GM23338 (cell line): Measurements from ENCODE around the gene FAM216A. TPM values are rescaled to one million over a fixed set of nuclear protein-coding genes. Genes with fewer than 3 reads are reported as not detected.

ENCODE experiments used
- ATAC-seq: fragments of 200-7000 bp; cut with Tn5 transposase; 3 replicates; pipeline ENCODE4 v1.9.1; 2020
- DNase-seq: peaks from one replicate; pipeline ENCODE4 v3.0.0-alpha.2; 2015; ENCODE audit warnings: low spot score
- H2AFZ ChIP-seq: fragments of 200-600 bp; sonication (generic); 2 replicates; pipeline ENCODE4 v1.8.0; 2016; ENCODE audit warnings: antibody characterized with exemption, mild to moderate bottlenecking, moderate library complexity
- H3F3A ChIP-seq: fragments of 200-600 bp; sonication (generic); replicated peaks from 2 replicates; pipeline ENCODE4 v1.8.0; 2017; ENCODE audit warnings: antibody characterized with exemption, mixed run types, low read depth
- H3K27ac ChIP-seq: fragments of 200-600 bp; sonication (generic); 2 replicates; pipeline ENCODE4 v1.6.1; 2016; ENCODE audit warnings: low read depth
- H3K27me3 ChIP-seq: fragments of 200-600 bp; sonication (generic); 2 replicates; pipeline ENCODE4 v1.8.0; 2016; ENCODE audit warnings: mild to moderate bottlenecking, mixed run types, moderate library complexity; ENCODE audit not compliant: insufficient read depth
- H3K36me3 ChIP-seq: fragments of 200-600 bp; sonication (generic); 2 replicates; pipeline ENCODE4 v1.8.0; 2016; ENCODE audit warnings: mild to moderate bottlenecking; ENCODE audit not compliant: insufficient read depth
- H3K4me1 ChIP-seq: fragments of 200-600 bp; sonication (generic); 2 replicates; pipeline ENCODE4 v1.8.0; 2016; ENCODE audit warnings: mild to moderate bottlenecking, moderate library complexity; ENCODE audit not compliant: insufficient read depth
- H3K4me2 ChIP-seq: fragments of 200-600 bp; sonication (generic); 2 replicates; pipeline ENCODE4 v1.7.1; 2017; ENCODE audit warnings: mixed run types
- H3K4me3 ChIP-seq: fragments of 200-600 bp; sonication (generic); 2 replicates; pipeline ENCODE4 v1.6.1; 2016; ENCODE audit warnings: mixed run types
- H3K79me2 ChIP-seq: fragments of 200-600 bp; sonication (generic); replicated peaks from 2 replicates; pipeline ENCODE4 v1.8.0; 2017; ENCODE audit warnings: mild to moderate bottlenecking; ENCODE audit not compliant: insufficient read depth
- H3K9me2 ChIP-seq: fragments of 200-600 bp; sonication (generic); 2 replicates; pipeline ENCODE4 v1.8.0; 2017; ENCODE audit not compliant: insufficient read depth
- H4K20me1 ChIP-seq: fragments of 200-600 bp; sonication (generic); replicated peaks from 2 replicates; pipeline ENCODE4 v1.8.0; 2017; ENCODE audit warnings: mild to moderate bottlenecking; ENCODE audit not compliant: insufficient read depth
- H3K27ac Mint-ChIP-seq: 2 replicates; pipeline ENCODE4 v1.8.0; 2020; ENCODE audit warnings: inconsistent platforms, mild to moderate bottlenecking, moderate library complexity, mixed read lengths
- H3K27me3 Mint-ChIP-seq: 3 replicates; pipeline ENCODE4 v1.8.0; 2022; ENCODE audit warnings: low read depth, mild to moderate bottlenecking, moderate library complexity, mixed read lengths, inconsistent platforms; ENCODE audit not compliant: insufficient read depth, poor library complexity
- H3K36me3 Mint-ChIP-seq: 3 replicates; pipeline ENCODE4 v1.8.0; 2021; ENCODE audit warnings: low read depth, mild to moderate bottlenecking, inconsistent platforms, moderate library complexity, mixed read lengths
- H3K4me1 Mint-ChIP-seq: 3 replicates; pipeline ENCODE4 v1.8.0; 2020; ENCODE audit warnings: mild to moderate bottlenecking, inconsistent platforms, mixed read lengths
- H3K4me3 Mint-ChIP-seq: 3 replicates; pipeline ENCODE4 v1.8.0; 2021; ENCODE audit warnings: moderate library complexity, mild to moderate bottlenecking, inconsistent platforms, mixed read lengths
- H3K9me3 Mint-ChIP-seq: 3 replicates; pipeline ENCODE4 v1.8.0; 2020; ENCODE audit warnings: moderate library complexity, mild to moderate bottlenecking, inconsistent platforms, mixed read lengths
- CREB1 ChIP-seq: fragments of 250-450 bp; sonication (Bioruptor Pico); IDR thresholded peaks from 2 replicates; pipeline ENCODE4 v1.5.0; 2020; ENCODE audit warnings: low read depth, mild to moderate bottlenecking, moderate library complexity
- CTCF ChIP-seq, 2 experiments: fragments of 200-600 bp in 1 of 2; sonication (generic) in 1 of 2; conservative IDR thresholded peaks; 2 replicates each; pipeline versions ENCODE4 v1.5.1 to v1.6.1; 2016 to 2017; ENCODE audit warnings: antibody characterized with exemption in 2 of 2, low read depth in 2 of 2, mild to moderate bottlenecking in 2 of 2, moderate library complexity in 1 of 2
- ETS1 ChIP-seq: IDR thresholded peaks from 2 replicates; pipeline ENCODE4 v1.6.1; 2016; ENCODE audit warnings: antibody characterized with exemption
- EZH2 ChIP-seq: fragments of 200-600 bp; sonication (generic); IDR thresholded peaks from one replicate; pipeline ENCODE4 v1.8.0; 2017; ENCODE audit warnings: antibody characterized with exemption, mild to moderate bottlenecking, low read depth; ENCODE audit not compliant: unreplicated experiment
- EZH2phosphoT487 ChIP-seq: fragments of 200-600 bp; sonication (generic); IDR thresholded peaks from one replicate; pipeline ENCODE4 v1.8.1; 2018; ENCODE audit warnings: antibody characterized with exemption; ENCODE audit not compliant: unreplicated experiment
- JUNB ChIP-seq: IDR thresholded peaks from one replicate; pipeline ENCODE4 v1.6.1; 2016; ENCODE audit warnings: antibody characterized with exemption; ENCODE audit not compliant: unreplicated experiment
- NANOG ChIP-seq: IDR thresholded peaks from 2 replicates; pipeline ENCODE4 v1.6.1; 2016; ENCODE audit warnings: antibody characterized with exemption, borderline replicate concordance
- POLR2AphosphoS5 ChIP-seq: IDR thresholded peaks from 2 replicates; pipeline ENCODE4 v1.6.1; 2016; ENCODE audit warnings: antibody characterized with exemption, low read depth
- REST ChIP-seq: IDR thresholded peaks from one replicate; pipeline ENCODE4 v1.6.1; 2018; ENCODE audit warnings: antibody characterized with exemption; ENCODE audit not compliant: unreplicated experiment
- STAT1 ChIP-seq: IDR thresholded peaks from one replicate; pipeline ENCODE4 v1.6.1; 2016; ENCODE audit warnings: antibody characterized with exemption; ENCODE audit not compliant: unreplicated experiment
- ZNF114 ChIP-seq: fragments of 250-450 bp; sonication (Bioruptor Pico); IDR thresholded peaks from 2 replicates; pipeline ENCODE4 v1.5.0; 2020; ENCODE audit warnings: mild to moderate bottlenecking, moderate library complexity
- ZNF331 ChIP-seq: fragments of 250-450 bp; sonication (Bioruptor Pico); IDR thresholded peaks from 2 replicates; pipeline ENCODE4 v1.5.0; 2020; ENCODE audit warnings: low read depth, mild to moderate bottlenecking, moderate library complexity
- ZNF462 ChIP-seq: fragments of 250-450 bp; sonication (Bioruptor Pico); IDR thresholded peaks from 2 replicates; pipeline ENCODE4 v1.5.0; 2020; ENCODE audit warnings: mild to moderate bottlenecking, moderate library complexity
- polyA plus RNA-seq: library from polyadenylated mRNA; unstranded; fragments of >200 nt; fragmentation: Nextera tagmentation; extraction: Ambion mirVana; gene quantifications from 2 replicates; pipeline ENCODE4 v1.2.1, GENCODE V29; 2016
- total RNA-seq: library from RNA; depleted of rRNA; stranded (reverse); fragments of >200 nt; shearing (Covaris generic); gene quantifications from 2 replicates; pipeline ENCODE4 v1.2.3, GENCODE V29; 2014

FAM216A gene
- total and polyA plus RNA-seq, 2 experiments from 2014 or later, result 27.1 to 53.0 TPM

- Histone ChIP-seq H3K9me2 (no peaks in the 10 kb centered on the region), H2AFZ (no peak overlapping the region), H3K79me2 (peaks cover 29% of the 10 kb centered on the region), H3F3A (no peaks in the 10 kb centered on the region; the same call in 1 of the 2 replicates), H3K36me3 (peaks cover 27% of the 10 kb centered on the region), H3K4me1 (no peaks in the 10 kb centered on the region), H4K20me1 (peaks cover 13% of the 10 kb centered on the region; the same call in 1 of the 2 replicates), H3K4me2 (no peak overlapping the region), H3K27me3 (no peaks in the 10 kb centered on the region), H3K4me3 (no peak overlapping the region), H3K27ac (no peak overlapping the region)
- H3K27ac Mint-ChIP-seq, result no peak overlapping the region
- peaks cover 2% of the 10 kb centered on the region; the same call in 1 of the 3 replicates for H3K4me1 Mint-ChIP-seq
- peaks cover 28% of the 10 kb centered on the region for H3K36me3 Mint-ChIP-seq
- DNase-seq (no peak), ATAC-seq (no peak)
- H3K27me3 Mint-ChIP-seq, result peaks cover 2% of the 10 kb centered on the region
- TF ChIP-seq CREB1 (CRISPR knock-in tag) (no peak), JUNB (no peak), ETS1 (no peak), ZNF114 (CRISPR knock-in tag) (no peak), EZH2phosphoT487 (no peak), STAT1 (no peak), ZNF331 (CRISPR knock-in tag) (no peak), EZH2 (no peak), ZNF462 (no peak), POLR2AphosphoS5 (no peak), REST (no peak), CTCF (conservative IDR thresholded peaks at IDR 0.05; ENCODE audit: low read depth in 2 of 2) (no peak), NANOG (no peak)
- no peak overlapping the region for H3K4me3 Mint-ChIP-seq
- H3K9me3 Mint-ChIP-seq, result no peaks in the 10 kb centered on the region
These were observed 24.2 kb upstream of the FAM216A start for GRCh38 chr12:110444455-110444854.
